ENCODE results near the gene MOK.

Gene MOK

DNA sequence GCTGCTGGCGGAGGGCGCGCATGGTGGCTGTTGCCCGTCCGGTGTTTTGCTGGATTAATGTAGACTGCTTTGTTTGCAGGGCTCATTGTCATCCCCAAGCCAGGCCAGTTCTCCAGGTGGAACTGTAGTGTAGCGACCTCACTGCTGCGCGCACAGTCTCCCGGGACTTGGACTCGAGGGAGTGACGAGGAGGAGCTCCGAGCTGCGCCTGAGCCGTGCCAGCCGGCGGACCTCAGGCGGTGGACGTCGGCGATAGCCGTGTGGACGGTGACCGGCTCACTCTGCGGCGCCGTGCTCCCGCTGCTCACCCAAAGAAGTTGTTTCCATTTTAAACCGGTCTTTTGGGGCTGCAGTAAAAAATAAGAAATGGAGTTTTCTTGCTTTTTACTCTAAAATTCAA is 82.2 kb downstream of the MOK start:
- no peak for DNase-seq

DNA sequence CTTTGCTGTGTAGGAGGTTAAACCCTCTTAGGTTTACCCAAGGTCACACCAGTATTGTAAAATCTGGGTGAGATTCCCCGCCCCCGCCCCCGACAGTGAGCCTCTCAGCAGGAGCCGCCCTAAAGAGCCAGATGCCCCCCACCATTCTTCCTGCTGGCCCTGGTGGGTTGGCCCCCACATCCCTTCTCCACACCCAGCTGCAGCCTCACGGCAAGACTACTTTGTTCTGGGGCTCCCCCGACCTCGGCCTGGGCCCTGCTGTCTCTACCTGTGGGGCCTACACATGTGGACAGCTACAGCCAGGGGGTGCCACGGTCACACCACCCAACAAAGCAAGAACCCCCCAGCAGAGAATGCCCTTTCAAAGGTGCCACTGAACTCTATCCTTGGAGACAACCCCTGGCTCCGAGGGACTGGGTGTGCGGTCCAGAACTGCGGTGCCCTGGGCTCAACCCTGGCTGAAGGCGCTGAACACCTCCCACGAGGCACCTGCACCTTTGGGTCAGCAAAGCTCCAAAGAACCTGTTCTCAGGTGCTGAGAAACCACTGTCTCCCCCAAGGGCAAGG is 82.9 kb downstream of the MOK start:
- no peak for DNase-seq

DNA sequence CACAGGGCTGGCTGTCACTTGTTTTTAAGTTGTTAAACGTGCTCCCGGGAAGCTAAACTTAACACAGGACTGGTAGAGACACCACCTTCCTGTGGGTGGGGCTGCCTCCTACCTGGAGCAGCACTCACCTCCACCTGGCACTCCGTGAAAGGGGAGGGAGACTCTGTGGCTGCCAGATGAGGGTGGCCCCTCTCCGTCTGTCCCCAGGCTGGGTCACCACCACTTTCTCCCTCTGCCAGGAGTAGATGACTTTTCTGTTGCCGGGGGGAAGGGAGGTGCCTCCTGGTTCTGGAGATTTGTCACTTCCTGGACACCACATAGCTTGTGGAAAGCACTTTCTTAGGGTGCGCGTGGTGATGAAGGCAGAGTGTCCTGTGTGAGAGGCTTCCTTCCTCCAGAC is 83.9 kb downstream of the MOK start:
- DNase-seq, result no peak

DNA sequence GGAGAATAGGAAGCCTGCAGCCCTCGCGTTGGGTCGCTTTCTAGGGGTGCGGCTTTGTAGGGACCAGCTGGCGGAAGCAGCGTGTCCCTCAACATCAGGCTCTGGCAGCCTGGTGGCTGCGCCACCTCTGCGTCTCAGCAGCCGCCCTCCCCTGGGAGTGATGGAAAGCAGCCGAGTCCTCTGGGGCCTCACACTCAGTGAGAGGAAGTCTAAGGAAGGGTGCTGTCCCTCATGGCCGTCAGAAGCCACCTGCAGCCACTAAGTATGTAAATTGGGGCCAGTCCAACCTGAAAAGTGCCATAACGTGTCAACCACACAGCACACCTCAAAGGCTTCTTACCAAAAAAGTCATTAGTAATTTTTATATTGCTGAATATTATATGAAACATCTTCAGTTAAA is 84.9 kb downstream of the MOK start:
- no peak for DNase-seq

DNA sequence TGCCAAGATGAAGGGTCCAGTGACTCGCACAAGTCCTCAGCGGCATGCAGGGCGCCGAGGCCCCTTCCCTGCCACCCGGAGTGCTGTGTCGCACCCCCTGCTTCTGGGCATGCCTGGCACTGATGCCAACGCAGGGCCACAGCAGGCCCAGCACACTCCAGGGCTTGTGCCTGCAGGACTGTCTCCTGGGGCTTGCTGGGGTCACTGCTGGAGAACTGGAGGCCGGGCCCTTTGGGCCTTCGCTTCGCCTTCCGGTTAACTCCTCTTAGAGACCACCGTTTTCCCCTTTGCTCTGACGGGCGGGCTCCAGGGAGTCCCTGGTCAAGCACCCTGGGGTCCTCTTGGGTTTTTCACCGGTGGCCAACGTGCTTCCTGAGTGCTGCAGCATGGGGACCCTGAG is 85.6 kb downstream of the MOK start:
- DNase-seq, result no peak

DNA sequence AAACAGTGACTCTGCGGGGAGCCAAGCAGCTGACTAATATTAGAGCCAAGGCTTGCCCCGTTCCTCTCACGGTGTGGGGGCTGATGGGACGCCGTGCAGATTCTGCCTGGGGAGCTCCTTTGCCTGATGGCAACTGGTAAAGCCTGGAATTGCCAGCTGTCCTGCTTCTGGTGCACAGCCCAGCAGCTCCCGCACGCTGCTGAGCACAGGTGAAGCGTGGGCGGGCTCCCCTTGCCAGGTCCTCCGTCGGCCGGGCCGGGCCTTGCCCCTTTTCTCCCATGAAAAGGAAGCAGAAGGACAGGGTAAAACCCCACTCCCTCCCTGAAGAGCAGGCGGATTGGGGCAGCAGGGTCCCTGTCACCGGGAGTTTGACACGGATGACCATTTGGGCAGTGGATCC is 86.3 kb downstream of the MOK start:
- no peak for DNase-seq

DNA sequence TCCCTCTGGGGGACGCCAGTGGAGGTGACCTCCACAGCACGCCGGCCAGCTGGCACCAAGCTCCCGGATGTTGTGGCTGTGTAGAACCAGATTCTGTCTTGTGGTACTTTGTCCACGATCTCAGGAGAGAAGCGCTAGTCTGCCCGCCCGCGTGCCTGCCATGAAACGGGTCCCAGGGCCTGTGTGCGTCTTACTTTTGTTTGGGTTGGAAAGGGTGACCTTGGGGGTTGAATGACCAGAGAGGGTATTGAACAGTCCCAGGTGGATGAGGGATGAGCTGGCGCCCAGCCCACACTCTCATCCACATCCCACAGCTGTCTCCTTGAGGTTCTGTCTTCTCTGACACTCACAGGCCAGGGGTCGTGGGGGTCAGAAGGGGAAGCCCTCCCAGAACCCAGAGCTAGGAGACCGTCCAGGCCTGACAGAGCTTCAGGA is 87.0 kb downstream of the MOK start:
- DNase-seq, result no peak

DNA sequence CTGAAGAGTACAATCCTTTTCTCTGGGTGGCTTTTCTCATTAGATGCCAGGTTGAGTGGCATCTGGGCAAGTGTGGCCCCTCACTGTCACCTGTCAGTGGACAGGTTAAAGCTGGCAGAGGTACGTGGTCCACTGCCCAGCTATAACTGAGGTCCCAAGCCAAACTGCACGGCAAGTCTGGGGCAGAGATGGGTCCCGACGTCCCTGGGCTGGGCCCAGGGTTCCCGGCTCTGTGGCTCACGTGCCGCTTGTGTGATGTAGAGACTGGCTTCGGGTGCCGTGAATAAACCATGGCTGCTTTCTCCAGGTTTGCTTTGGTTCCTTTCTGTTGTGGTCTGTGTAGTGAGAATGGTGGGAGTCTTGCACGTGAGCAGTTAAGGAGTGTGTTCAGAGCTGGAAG is 87.6 kb downstream of the MOK start:
- no peak for DNase-seq

DNA sequence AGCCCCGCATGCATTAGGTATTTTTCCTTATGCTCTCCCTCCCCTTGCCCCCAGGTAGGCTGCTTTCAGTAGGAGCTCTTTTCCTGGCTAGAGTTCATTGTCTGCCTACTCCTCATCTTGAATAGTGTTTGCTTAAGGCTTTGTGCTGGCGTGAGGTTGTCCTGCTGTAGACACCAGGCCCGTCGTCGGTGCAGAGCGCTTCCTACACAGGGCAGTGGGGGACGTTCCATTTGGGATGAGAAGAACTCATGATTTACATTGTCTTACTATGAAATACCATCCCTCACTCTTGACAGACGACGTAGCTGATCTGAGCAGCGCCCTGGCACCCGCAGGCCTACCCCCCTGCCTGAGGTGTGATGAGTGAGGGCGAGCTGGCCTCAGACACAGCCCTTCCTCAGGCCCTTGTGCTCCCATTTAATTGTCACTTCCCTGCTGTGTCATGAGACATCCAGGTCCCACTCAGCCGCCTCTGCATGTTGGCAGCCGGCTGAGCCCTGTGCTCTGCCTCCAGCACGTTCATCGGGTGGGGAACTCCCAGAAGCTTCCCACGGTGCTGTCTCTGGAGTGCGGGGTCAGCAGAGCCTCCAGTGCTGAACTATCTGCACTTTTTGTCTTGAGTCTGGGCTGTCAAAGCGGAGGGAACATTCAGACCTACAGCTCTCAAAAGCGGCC is 89.3 kb downstream of the MOK start:
- no peak for DNase-seq

DNA sequence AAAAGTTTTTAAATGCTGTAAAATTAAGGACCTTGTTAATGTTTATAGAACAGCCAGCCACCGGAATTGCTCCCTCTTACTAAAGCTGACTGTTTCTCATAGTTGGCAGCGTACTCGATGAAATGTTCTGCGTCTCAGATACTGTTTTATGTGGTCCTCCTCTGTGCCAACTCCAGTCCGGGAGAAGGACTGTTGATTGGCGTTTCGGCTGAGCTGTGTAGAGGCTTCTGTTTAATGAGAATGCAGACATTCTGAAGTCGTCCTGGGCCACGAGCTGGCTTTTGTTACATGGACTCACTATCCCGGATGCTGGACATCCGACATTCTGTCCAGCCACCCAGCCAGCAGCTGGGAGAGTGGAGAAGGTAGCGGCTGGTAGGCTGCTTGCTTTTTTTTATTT is 89.9 kb downstream of the MOK start:
- no peak for DNase-seq

DNA sequence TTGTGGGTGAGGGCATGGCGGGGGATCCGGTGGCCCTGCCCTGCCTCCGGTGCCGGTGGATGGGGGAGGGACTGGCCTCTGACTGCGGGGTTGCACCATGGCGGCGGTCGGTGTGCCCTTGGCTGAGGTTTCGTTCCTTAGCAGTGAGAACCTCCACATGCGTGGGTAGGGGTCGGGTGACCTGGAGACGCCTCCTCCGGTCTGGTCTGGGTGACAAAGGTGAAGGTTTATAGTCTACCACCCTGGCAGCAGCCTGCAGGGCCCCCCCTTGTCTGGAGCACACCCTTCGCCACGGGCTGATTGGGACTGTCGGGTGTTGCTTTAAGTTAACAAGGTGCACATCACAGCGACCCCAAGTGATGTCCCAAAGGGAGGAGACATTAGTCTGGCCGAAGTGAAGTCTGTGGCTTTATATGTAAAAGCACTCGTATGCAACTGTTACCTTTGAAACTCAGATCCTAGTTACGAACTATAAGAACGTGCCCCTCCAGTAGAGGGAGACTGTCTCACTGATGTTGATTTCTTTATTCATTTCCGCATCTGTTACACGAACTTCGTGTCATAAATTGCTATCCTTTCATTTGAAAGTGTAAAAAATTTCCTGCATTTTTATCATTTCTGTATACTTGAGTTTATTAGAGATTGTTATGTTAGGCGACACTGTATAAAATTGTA is 90.8 kb downstream of the MOK start:
- DNase-seq, result no peak

DNA sequence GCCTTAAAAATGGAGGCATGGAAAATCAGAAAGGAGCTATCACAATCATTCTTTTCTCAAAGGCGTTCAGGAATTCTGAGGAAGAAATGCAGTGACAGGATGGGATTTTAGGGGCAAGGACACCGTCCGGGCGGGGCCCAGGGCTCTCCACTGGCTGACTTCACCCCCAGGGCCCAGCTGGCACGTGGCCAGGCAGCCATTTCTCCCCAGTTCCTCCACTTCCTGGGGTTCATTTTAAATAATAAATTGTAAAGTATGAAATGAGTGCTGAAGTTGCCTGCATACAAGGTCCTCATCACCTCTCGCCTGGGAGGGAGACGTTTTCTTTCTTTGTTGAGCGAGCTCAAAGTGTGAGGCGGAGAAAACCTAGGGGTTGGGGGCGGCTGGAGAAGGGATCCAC is 91.5 kb downstream of the MOK start:
- DNase-seq, result no peak

DNA sequence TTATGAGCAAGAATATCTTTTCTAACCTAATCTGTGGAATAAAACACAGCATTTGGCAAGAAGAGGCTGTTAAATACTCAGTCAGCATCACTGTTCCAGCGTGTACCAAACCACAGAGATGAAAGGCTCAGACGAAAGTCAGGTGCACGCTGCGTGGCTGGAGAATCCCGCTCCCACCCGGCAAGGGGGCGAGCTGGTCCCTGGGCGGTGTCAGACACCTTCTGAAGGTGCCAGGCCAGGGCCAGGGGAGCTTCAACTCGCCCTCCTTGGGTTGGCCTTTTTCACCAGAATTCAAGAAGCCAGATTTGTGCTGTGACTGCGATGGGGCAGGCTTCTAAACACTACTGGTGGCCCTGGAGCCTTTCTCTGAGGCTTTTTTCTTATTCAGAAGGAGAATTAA is 92.1 kb downstream of the MOK start:
- DNase-seq, result no peak

DNA sequence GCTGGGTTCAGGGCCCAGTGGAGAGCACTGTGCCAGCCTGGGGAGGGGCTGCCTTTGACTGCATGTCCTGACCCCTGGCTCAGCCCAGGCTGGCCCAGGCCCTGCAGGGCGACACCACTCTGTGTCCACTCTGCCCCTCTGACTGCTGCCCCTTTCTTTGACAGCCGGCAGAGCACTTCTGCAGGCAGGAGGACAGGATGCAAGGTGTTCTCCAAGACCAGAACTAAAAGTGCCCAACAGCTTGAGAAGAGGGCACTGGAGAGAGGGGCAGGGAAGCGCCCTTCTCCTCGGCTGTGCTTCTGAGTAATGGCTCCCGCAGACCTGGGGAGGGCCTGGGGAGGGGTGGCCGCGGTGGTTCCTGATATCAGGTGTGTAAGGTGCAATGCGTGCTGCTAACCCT is 92.6 kb downstream of the MOK start:
- DNase-seq, result no peak

DNA sequence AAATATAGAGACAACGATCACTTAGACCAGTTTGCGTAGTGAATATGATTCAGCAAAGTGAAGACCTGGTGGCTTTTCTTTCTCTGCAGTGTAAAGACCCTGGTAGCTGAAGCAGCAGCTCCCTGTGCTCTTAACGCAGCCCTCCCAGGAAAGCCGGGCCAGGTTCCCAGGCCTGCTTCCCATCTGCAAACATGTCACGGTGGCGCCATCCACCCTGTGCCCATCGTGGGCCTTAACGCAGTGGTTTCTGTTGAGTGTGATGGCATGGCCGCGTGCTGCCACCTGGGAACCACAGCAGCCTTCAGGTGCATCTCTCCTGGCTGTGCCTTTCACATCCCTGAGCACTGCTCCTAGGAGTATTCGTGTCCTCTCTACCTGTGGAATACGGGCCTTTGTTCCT is 93.7 kb downstream of the MOK start:
- DNase-seq, result no peak

DNA sequence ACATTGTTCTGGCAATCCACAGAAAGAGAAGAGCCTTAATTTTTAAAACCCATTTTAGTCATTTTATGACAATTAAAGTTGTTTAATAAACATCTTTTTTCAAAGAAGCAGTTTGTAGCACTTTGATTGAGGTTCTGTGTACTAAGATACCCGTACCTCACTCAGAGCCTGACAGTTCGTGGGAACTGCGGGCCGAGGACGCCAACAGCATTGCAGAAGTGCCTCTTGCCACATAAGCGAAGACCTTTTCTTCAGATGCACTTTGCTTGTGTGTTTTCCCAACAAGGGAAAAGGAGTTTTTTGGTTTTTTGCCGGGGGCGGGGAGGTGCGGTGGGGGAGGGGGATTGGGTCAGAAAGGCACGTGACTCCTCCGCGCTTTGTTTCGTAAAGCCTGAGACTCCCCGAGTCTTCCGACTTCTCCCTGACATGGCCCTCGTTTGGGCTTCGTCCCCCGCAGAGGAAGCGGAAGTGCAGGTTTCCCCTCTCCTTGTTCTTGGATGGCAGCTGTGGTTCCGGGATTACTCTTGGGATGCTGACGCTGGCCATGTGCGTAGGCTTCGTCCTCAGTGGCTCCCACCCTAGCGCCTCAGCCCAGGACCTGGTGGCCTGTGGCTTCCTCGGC is 94.4 kb downstream of the MOK start:
- no peak for DNase-seq

DNA sequence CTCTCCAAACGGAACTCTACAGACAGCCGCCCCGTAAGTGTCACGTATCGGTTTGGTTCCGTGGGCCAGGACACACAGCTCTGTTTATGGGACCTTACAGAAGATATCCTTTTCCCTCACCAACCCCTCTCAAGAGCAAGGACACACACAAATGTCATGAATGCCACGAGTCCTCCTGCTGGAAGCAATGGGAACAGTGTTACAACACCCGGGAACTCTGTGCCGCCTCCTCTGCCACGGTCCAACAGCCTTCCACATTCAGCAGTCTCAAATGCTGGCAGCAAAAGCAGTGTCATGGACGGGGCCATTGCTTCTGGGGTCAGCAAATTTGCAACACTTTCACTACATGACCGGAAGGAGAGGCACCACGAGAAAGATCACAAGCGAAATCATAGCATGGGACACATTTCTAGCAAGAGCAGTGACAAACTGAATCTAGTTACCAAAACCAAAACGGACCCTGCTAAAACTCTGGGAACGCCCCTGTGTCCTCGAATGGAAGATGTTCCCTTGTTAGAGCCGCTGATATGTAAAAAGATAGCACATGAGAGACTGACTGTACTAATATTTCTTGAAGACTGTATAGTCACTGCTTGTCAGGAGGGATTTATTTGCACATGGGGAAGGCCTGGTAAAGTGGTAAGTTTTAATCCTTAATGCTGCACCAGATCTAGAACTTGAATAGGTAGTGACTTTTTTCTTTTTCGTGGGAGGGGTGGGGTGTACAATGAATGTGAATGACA is 95.6 kb downstream of the MOK start:
- no peak for DNase-seq

DNA sequence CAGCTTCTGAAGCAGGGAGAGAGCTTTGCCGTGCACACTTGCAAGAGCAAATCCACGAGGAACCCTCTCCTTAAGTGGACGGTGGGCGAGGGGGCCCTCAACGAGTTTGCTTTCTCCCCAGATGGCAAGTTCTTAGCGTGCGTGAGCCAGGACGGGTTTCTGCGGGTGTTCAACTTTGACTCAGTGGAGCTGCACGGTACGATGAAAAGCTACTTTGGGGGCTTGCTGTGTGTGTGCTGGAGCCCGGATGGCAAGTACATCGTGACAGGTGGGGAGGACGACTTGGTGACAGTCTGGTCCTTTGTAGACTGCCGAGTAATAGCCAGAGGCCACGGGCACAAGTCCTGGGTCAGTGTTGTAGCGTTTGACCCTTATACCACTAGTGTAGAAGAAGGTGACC is 96.2 kb downstream of the MOK start:
- no peak for DNase-seq

DNA sequence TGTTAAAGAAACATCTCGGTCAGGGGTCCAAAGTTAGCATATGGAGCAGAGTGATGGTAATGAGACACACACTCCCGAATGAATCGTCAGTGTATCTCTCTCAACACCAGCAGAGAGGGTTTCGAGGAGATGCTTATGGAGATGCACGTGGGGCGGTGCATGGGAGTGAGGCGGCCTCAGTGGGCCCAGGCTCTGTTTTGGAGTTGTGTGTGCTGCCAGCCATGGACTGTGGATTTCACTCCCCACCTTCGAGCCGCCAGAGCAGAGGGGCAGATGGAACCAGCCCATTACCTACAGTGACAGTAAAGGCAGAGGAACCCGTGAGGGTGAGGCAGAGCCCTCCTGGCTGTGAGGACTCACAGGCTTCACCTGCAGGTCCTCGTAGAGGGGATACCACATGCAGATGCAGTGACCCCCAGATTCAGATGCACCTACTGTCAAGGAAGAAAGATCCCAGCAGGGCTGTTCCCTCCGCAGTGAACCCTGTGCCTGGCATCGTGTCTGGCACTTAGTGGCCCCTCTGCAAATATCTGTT is 97.1 kb downstream of the MOK start:
- no peak for DNase-seq

DNA sequence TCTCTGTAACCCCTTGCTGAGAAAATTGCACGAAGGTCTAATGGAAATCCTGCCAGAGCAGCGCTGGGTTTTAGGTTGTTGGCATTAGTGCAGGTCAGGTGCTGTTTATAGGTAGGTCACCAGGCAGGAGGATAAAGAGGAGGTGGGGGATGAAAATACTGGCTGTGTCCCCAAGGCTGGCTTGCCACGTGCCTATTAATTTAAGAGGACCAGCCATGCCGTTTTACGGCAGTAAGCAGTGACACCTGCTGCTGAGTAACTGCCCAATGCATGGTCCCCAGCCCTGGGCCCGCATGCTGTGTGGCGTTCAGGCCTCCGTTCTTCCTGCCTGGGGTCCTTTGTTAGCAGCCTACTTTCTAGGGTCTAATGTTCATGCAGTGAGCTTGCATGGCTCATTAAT is 98.0 kb downstream of the MOK start:
- DNase-seq, result no peak

DNA sequence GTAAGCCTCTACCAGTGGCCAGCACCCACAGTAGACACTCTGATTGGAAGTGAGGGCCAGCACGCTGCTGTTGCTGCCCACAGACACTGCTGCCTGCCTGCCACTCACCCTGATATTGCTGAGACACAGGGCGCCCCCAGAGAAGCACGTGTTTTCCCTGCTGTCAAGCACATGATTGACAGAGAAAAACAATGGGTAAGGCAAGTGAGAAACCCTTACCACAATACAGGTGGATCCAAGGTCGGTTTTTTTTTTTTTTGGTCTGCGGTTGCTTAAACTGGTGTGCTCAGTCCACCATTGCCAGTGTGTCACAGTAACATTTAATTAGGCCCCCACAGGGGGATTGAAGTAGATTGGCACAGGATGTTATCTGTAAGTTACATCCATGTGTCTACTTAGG is 99.4 kb downstream of the MOK start:
- no peak for DNase-seq

DNA sequence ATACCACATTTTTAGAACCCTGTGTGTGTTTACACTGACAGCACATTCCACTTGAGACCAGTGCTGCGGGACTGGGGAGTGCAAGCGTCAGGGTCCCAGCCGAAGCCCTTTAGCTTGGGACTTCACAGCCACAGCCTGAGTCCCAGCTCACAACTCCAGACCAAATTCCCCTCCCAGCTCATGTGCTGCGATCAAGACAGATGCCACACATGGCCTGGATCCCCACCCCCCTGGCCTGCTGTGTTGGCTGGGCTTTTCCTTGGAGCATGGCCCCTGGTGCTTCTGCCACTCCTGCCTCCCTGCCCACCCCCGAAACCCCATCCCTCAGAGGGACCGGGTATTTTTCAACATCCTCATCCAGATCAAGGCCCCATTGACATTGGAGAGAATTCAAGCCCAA is 101.6 kb downstream of the MOK start:
- DNase-seq, result no peak

DNA sequence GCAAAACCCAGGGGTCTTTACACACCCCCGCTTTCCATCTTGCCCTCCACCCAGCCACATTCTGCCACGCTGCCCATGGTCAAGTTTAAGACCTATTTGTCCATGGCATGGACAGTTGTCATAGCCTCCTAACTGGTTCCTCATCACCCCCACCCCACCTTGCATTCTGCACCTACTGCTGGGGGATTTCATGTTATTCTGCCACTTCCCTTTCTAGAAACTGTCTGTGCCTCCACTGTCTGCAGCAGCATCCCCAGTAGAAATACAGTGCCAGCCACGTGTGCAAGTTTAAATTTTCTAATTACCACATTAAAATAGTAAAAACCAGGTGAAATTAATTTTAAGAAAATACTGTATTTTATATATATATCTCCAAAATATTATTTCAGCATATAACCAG is 102.0 kb downstream of the MOK start:
- no peak for DNase-seq
